Measurements from ENCODE around the gene TRIM48. TPM values are rescaled to one million over a fixed set of nuclear protein-coding genes. Genes with fewer than 3 reads are reported as not detected.
"Not testable (repeated sequence)": the region's sequence is repeated elsewhere in the genome, so short reads cannot be mapped to it uniquely, and the experiment has no call there.

Gene TRIM48
- total RNA-seq (not detected), polyA plus RNA-seq (not detected)
- long read RNA-seq, donor 1 = 0 reads
- long read RNA-seq, donor 2 = 0 reads
- long read RNA-seq, donor 3 = 0 reads

- H3K36me3 ChIP-seq; H3K4me3 ChIP-seq; ATAC-seq; DNase-seq; intact Hi-C loops (cut with DNase I); H3K27me3 ChIP-seq; H3K4me1 ChIP-seq; H3K27ac ChIP-seq: not testable (repeated sequence)
- H3K9me3 ChIP-seq = peaks cover 0 to 19% (median 0%) of the 10 kb centered on the region in 12 donors
- 44 to 48% (median 44%) methylated on average over 2 of the region's 2 CpGs for WGBS, 4 donors
These were observed at the start of gene TRIM48 for GRCh38 chr11:55261855-55262254. Gene TRIM48, plus strand, starts transcription at chr11:55262155. Its CDS starts 113 bp downstream, at chr11:55262268.

GRCh38 chr11:55238316-55238715 is 23.6 kb upstream of the TRIM48 start:
- ATAC-seq; intact Hi-C loops (cut with DNase I); H3K4me1 ChIP-seq; H3K36me3 ChIP-seq; H3K27ac ChIP-seq; H3K27me3 ChIP-seq; H3K4me3 ChIP-seq: not testable (repeated sequence)
- 54 to 71% (median 62%) methylated on average over 1 to 5 of the region's 5 CpGs for WGBS, 4 donors
- peak in 1 of 5 donors; percentile 46 for DNase-seq
- peaks cover 0 to 33% (median 3%) of the 10 kb centered on the region in 12 donors for H3K9me3 ChIP-seq

- Histone ChIP-seq H3K4me1 (no peaks in the 10 kb centered on the region), H3K4me3 (no peak overlapping the region), H3K27ac (no peak overlapping the region), H3K27me3 (no peaks in the 10 kb centered on the region), H3K9me3 (peaks cover 0 to 12% (median 0%) of the 10 kb centered on the region in 12 donors), H3K36me3 (no peaks in the 10 kb centered on the region)
- no peak for DNase-seq
- no peak for TF ChIP-seq CTCF (IDR thresholded peaks at IDR 0.05)
- TF ChIP-seq POLR2A (IDR thresholded peaks at IDR 0.05) = no peak
- ATAC-seq = no peak
- WGBS, 4 donors = 68 to 76% (median 72%) methylated on average over 5 of the region's 5 CpGs
- intact Hi-C loops (cut with DNase I) = no loop called here
These were observed 1.1 kb downstream of the TRIM48 start for GRCh38 chr11:55263081-55263480.

Other genes with a start within 250 kb of the TRIM48 start
- not detected for gene OR4A16, start 81.0 kb downstream of the TRIM48 start, total RNA-seq
- gene OR4A16, start 81.0 kb downstream of the TRIM48 start, polyA plus RNA-seq = not detected
- not detected for gene OR4A15, start 105.8 kb downstream of the TRIM48 start, total RNA-seq
- not detected for gene OR4A15, start 105.8 kb downstream of the TRIM48 start, polyA plus RNA-seq

All from heart left ventricle (tissue), 16 donors.